GM19240 (cell line): ENCODE results near the gene PHACTR3.

Experiments
- DNase-seq: peaks from one replicate; pipeline ENCODE4 v3.0.0; 2011; ENCODE audit warnings: low spot score; ENCODE audit not compliant: insufficient read length

Gene PHACTR3

GRCh38 chr20:59573837-59574236 lies 30.5 kb upstream of the PHACTR3 start:
- DNase-seq: no peak

- DNase-seq: no peak
Measured at GRCh38 chr20:59574308-59574707, 30.0 kb upstream of the PHACTR3 start.

GRCh38 chr20:59575216-59575615 lies 29.1 kb upstream of the PHACTR3 start:
- no peak for DNase-seq

- no peak for DNase-seq
Measured at GRCh38 chr20:59575653-59576052, 28.7 kb upstream of the PHACTR3 start.

GRCh38 chr20:59576216-59576953 lies 28.0 kb upstream of the PHACTR3 start:
- DNase-seq: no peak

GRCh38 chr20:59577037-59577808 lies 27.1 kb upstream of the PHACTR3 start:
- no peak for DNase-seq

- no peak for DNase-seq
Measured at GRCh38 chr20:59577809-59578435, 26.4 kb upstream of the PHACTR3 start.

- DNase-seq: no peak
Measured at GRCh38 chr20:59578436-59579403, 25.6 kb upstream of the PHACTR3 start.

GRCh38 chr20:59579404-59580145 lies 24.8 kb upstream of the PHACTR3 start:
- DNase-seq: no peak

GRCh38 chr20:59580146-59580946 lies 24.0 kb upstream of the PHACTR3 start:
- no peak for DNase-seq

- DNase-seq: no peak
Measured at GRCh38 chr20:59580991-59581401, 23.3 kb upstream of the PHACTR3 start.

GRCh38 chr20:59581993-59582679 lies 22.2 kb upstream of the PHACTR3 start:
- no peak for DNase-seq

GRCh38 chr20:59583428-59584277 lies 20.7 kb upstream of the PHACTR3 start:
- no peak for DNase-seq

- no peak for DNase-seq
Measured at GRCh38 chr20:59584278-59584925, 19.9 kb upstream of the PHACTR3 start.

- no peak for DNase-seq
Measured at GRCh38 chr20:59585714-59586409, 18.5 kb upstream of the PHACTR3 start.

- no peak for DNase-seq
Measured at GRCh38 chr20:59586613-59587012, 17.7 kb upstream of the PHACTR3 start.

GRCh38 chr20:59587570-59587969 lies 16.8 kb upstream of the PHACTR3 start:
- no peak for DNase-seq
